Peyer's patch (tissue), 4 donors: Measurements from ENCODE around the gene TMEM171.

Source experiments
- POLR2A ChIP-seq, 2 donors: fragments of 450-650 bp; IDR thresholded peaks; one replicate each; pipeline ENCODE4 v1.5.1; 2017; ENCODE audit warnings: antibody characterized with exemption in 2 of 2, mild to moderate bottlenecking in 2 of 2, moderate library complexity in 2 of 2
- TF ChIP-seq, protein P1 (sequence below), 6 experiments: fragments of 450-650 bp in 4 of 6; fragments of 200-600 bp in 2 of 6; sonication (generic) in 1 of 6; IDR thresholded peaks; one replicate each; pipeline ENCODE4 v1.5.1; 2017 to 2019; ENCODE audit warnings: antibody characterized with exemption in 6 of 6, mild to moderate bottlenecking in 3 of 6, moderate library complexity in 1 of 6

DNA sequence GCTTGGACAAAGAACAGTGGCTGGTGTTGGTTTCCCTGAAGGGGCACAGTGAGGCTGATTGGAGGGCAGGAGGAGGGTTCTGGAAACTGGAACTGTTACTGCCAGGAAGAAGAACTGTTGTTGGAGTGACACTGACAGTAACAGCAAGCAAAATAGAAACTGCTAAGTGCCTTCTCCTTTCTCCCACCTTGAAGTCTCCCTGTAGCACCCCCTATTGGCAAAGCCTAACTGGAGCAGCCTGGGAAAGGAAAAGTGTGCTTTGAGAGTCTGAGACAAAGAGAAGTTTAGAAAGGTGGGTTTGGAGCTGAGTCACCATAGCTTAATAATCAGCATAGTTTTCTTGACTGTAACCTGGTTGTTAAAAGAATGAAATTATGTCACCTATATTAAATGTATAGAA, 50.1 kb downstream of the TMEM171 start:
- TF ChIP-seq, protein P1, sequence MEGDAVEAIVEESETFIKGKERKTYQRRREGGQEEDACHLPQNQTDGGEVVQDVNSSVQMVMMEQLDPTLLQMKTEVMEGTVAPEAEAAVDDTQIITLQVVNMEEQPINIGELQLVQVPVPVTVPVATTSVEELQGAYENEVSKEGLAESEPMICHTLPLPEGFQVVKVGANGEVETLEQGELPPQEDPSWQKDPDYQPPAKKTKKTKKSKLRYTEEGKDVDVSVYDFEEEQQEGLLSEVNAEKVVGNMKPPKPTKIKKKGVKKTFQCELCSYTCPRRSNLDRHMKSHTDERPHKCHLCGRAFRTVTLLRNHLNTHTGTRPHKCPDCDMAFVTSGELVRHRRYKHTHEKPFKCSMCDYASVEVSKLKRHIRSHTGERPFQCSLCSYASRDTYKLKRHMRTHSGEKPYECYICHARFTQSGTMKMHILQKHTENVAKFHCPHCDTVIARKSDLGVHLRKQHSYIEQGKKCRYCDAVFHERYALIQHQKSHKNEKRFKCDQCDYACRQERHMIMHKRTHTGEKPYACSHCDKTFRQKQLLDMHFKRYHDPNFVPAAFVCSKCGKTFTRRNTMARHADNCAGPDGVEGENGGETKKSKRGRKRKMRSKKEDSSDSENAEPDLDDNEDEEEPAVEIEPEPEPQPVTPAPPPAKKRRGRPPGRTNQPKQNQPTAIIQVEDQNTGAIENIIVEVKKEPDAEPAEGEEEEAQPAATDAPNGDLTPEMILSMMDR (IDR thresholded peaks at IDR 0.05) = peak in 4 of 6 experiments; percentile 28 to 76 (median 72)
- TF ChIP-seq POLR2A (IDR thresholded peaks at IDR 0.05) = no peak
